Effector memory CD8-positive, alpha-beta T cell (primary cell): ENCODE measurements around the gene CLDN12.

ENCODE experiments used
- ATAC-seq: fragments of 150-1000 bp; cut with Tn5 transposase; replicated peaks from 2 replicates; pipeline ENCODE4 v1.10.0; 2021; ENCODE audit warnings: mild to moderate bottlenecking, moderate library complexity
- DNase-seq, 3 experiments: peaks; one replicate each; pipeline ENCODE4 v3.0.0; 2021
- H3K27ac Mint-ChIP-seq, 2 donors: one replicate each; pipeline ENCODE4 v1.8.0; 2022; ENCODE audit warnings: mild to moderate bottlenecking in 2 of 2, mixed read lengths in 2 of 2, moderate library complexity in 2 of 2
- H3K27me3 Mint-ChIP-seq, 2 donors: one replicate each; pipeline ENCODE4 v1.8.0; 2022; ENCODE audit warnings: mixed read lengths in 2 of 2
- H3K36me3 Mint-ChIP-seq: one replicate; pipeline ENCODE4 v1.8.0; 2022; ENCODE audit warnings: mild to moderate bottlenecking, moderate library complexity, mixed read lengths; ENCODE audit not compliant: insufficient read depth
- H3K4me1 Mint-ChIP-seq, 2 donors: one replicate each; pipeline ENCODE4 v1.8.0; 2022; ENCODE audit warnings: low read depth in 2 of 2, mixed read lengths in 2 of 2
- H3K4me3 Mint-ChIP-seq, 2 donors: one replicate each; pipeline ENCODE4 v1.8.0; 2022; ENCODE audit warnings: mild to moderate bottlenecking in 2 of 2, mixed read lengths in 2 of 2, moderate library complexity in 2 of 2
- H3K9me3 Mint-ChIP-seq, 2 donors: one replicate each; pipeline ENCODE4 v1.8.0; 2022; ENCODE audit warnings: mixed read lengths in 2 of 2

Gene CLDN12

GRCh38 chr7:90409667-90410066 lies 6.4 kb downstream of the CLDN12 start:
- Mint-ChIP-seq H3K4me3 (no peak overlapping the region), H3K36me3 (no peaks in the 10 kb centered on the region), H3K9me3 (no peaks in the 10 kb centered on the region), H3K27me3 (no peaks in the 10 kb centered on the region), H3K27ac (no peak overlapping the region), H3K4me1 (no peaks in the 10 kb centered on the region)
- no peak for DNase-seq
- ATAC-seq = no peak

GRCh38 chr7:90411510-90411909 lies 8.2 kb downstream of the CLDN12 start:
- DNase-seq (no peak), ATAC-seq (no peak)
- no peaks in the 10 kb centered on the region for H3K9me3 Mint-ChIP-seq
- no peaks in the 10 kb centered on the region for H3K36me3 Mint-ChIP-seq
- no peak overlapping the region for H3K4me3 Mint-ChIP-seq
- no peaks in the 10 kb centered on the region for H3K4me1 Mint-ChIP-seq
- no peaks in the 10 kb centered on the region for H3K27me3 Mint-ChIP-seq
- no peak overlapping the region for H3K27ac Mint-ChIP-seq

- Mint-ChIP-seq H3K27me3 (no peaks in the 10 kb centered on the region), H3K27ac (no peak overlapping the region), H3K4me1 (no peaks in the 10 kb centered on the region), H3K4me3 (no peak overlapping the region), H3K36me3 (no peaks in the 10 kb centered on the region), H3K9me3 (no peaks in the 10 kb centered on the region)
- no peak for ATAC-seq
- no peak for DNase-seq
These were observed 9.4 kb downstream of the CLDN12 start for GRCh38 chr7:90412458-90413184.

GRCh38 chr7:90413185-90413528 lies 9.9 kb downstream of the CLDN12 start:
- H3K4me3 Mint-ChIP-seq = no peak overlapping the region
- H3K4me1 Mint-ChIP-seq = no peaks in the 10 kb centered on the region
- no peaks in the 10 kb centered on the region for H3K36me3 Mint-ChIP-seq
- ATAC-seq = no peak
- H3K27ac Mint-ChIP-seq = no peak overlapping the region
- DNase-seq = no peak
- H3K9me3 Mint-ChIP-seq = no peaks in the 10 kb centered on the region
- H3K27me3 Mint-ChIP-seq = no peaks in the 10 kb centered on the region

GRCh38 chr7:90421651-90422050 lies 18.4 kb downstream of the CLDN12 start:
- DNase-seq (no peak), ATAC-seq (no peak)
- H3K27ac Mint-ChIP-seq = no peak overlapping the region
- H3K4me1 Mint-ChIP-seq = no peaks in the 10 kb centered on the region
- H3K9me3 Mint-ChIP-seq = no peaks in the 10 kb centered on the region
- H3K36me3 Mint-ChIP-seq = peaks cover 3% of the 10 kb centered on the region
- H3K27me3 Mint-ChIP-seq = no peaks in the 10 kb centered on the region
- no peak overlapping the region for H3K4me3 Mint-ChIP-seq

- DNase-seq (no peak), ATAC-seq (no peak)
- no peaks in the 10 kb centered on the region for H3K9me3 Mint-ChIP-seq
- H3K4me3 Mint-ChIP-seq = no peak overlapping the region
- H3K27me3 Mint-ChIP-seq = peaks cover 6 to 10% of the 10 kb centered on the region in 2 donors
- no peak overlapping the region for H3K27ac Mint-ChIP-seq
- H3K36me3 Mint-ChIP-seq = no peaks in the 10 kb centered on the region
- H3K4me1 Mint-ChIP-seq = no peaks in the 10 kb centered on the region
These were observed 21.5 kb downstream of the CLDN12 start for GRCh38 chr7:90424720-90425119.

GRCh38 chr7:90425376-90425775 lies 22.1 kb downstream of the CLDN12 start:
- Mint-ChIP-seq H3K4me1 (no peaks in the 10 kb centered on the region), H3K4me3 (no peak overlapping the region), H3K27ac (no peak overlapping the region), H3K27me3 (peaks cover 8 to 12% of the 10 kb centered on the region in 2 donors), H3K9me3 (no peaks in the 10 kb centered on the region), H3K36me3 (no peaks in the 10 kb centered on the region)
- DNase-seq (no peak), ATAC-seq (no peak)

GRCh38 chr7:90430614-90431460 lies 27.6 kb downstream of the CLDN12 start:
- Mint-ChIP-seq H3K36me3 (no peaks in the 10 kb centered on the region), H3K27ac (no peak overlapping the region), H3K4me1 (no peaks in the 10 kb centered on the region), H3K4me3 (no peak overlapping the region), H3K9me3 (no peaks in the 10 kb centered on the region), H3K27me3 (peaks cover 32 to 53% of the 10 kb centered on the region in 2 donors)
- ATAC-seq = no peak
- no peak for DNase-seq

GRCh38 chr7:90432752-90433151 lies 29.5 kb downstream of the CLDN12 start:
- Mint-ChIP-seq H3K4me3 (no peak overlapping the region), H3K9me3 (no peaks in the 10 kb centered on the region), H3K4me1 (no peaks in the 10 kb centered on the region), H3K36me3 (no peaks in the 10 kb centered on the region), H3K27me3 (peaks cover 46 to 59% of the 10 kb centered on the region in 2 donors), H3K27ac (no peak overlapping the region)
- no peak for ATAC-seq
- DNase-seq = no peak

GRCh38 chr7:90433221-90433620 lies 30.0 kb downstream of the CLDN12 start:
- no peak overlapping the region for H3K4me3 Mint-ChIP-seq
- H3K27me3 Mint-ChIP-seq = peaks cover 49 to 59% of the 10 kb centered on the region in 2 donors
- no peaks in the 10 kb centered on the region for H3K9me3 Mint-ChIP-seq
- ATAC-seq (no peak), DNase-seq (no peak)
- H3K27ac Mint-ChIP-seq = no peak overlapping the region
- H3K4me1 Mint-ChIP-seq = no peaks in the 10 kb centered on the region
- no peaks in the 10 kb centered on the region for H3K36me3 Mint-ChIP-seq

- no peak for ATAC-seq
- H3K4me1 Mint-ChIP-seq = peaks cover 0 to 4% of the 10 kb centered on the region in 2 donors
- H3K9me3 Mint-ChIP-seq = no peaks in the 10 kb centered on the region
- H3K27ac Mint-ChIP-seq = no peak overlapping the region
- no peaks in the 10 kb centered on the region for H3K36me3 Mint-ChIP-seq
- H3K27me3 Mint-ChIP-seq = peaks cover 9% of the 10 kb centered on the region in 2 donors
- no peak for DNase-seq
- H3K4me3 Mint-ChIP-seq = no peak overlapping the region
These were observed 42.4 kb downstream of the CLDN12 start for GRCh38 chr7:90445633-90446032.

GRCh38 chr7:90446137-90446899 lies 43.1 kb downstream of the CLDN12 start:
- H3K4me1 Mint-ChIP-seq = peaks cover 0 to 4% of the 10 kb centered on the region in 2 donors
- H3K27ac Mint-ChIP-seq = no peak overlapping the region
- no peak for ATAC-seq

GRCh38 chr7:90453259-90453891 lies 50.1 kb downstream of the CLDN12 start:
- no peak for ATAC-seq
- peaks cover 7 to 11% of the 10 kb centered on the region in 2 donors for H3K27me3 Mint-ChIP-seq
- no peak for DNase-seq
- no peak overlapping the region for H3K27ac Mint-ChIP-seq
- no peaks in the 10 kb centered on the region for H3K36me3 Mint-ChIP-seq
- H3K4me1 Mint-ChIP-seq = peaks cover 6 to 8% of the 10 kb centered on the region in 2 donors
- H3K9me3 Mint-ChIP-seq = no peaks in the 10 kb centered on the region
- H3K4me3 Mint-ChIP-seq = no peak overlapping the region

More at GRCh38 chr7:90446137-90446899, 43.1 kb downstream of the CLDN12 start:
- no peak for DNase-seq
- Mint-ChIP-seq H3K36me3 (no peaks in the 10 kb centered on the region), H3K9me3 (no peaks in the 10 kb centered on the region), H3K27me3 (peaks cover 9% of the 10 kb centered on the region in 2 donors), H3K4me3 (no peak overlapping the region)
